GM12872 (cell line): ENCODE results near the gene KCNE4.

Source experiments
- TF ChIP-seq, protein P1 (sequence below): IDR thresholded peaks from 3 replicates; pipeline ENCODE4 v1.5.1; 2011; ENCODE audit warnings: low read depth, mild to moderate bottlenecking, low read length, moderate library complexity; ENCODE audit not compliant: insufficient read depth

The KCNE4 gene

DNA sequence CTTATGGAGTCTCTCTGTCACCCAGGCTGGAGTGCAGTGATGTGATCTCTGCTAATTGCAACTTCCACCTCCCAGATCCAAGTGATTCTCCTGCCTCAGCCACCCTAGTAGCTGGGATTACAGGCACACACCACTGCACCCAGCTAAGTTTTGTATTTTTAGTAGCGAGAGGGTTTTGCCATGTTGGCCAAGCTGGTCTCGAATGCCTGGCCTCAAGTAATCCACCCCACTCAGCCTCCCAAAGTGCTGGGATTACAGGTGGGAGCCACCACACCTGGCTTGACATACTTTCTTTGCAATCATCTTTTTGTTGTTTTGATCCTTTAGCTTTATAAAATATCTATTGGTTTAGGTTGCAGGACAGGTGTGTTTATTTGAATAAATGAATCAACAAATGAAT lies 9.7 kb upstream of the KCNE4 start:
- TF ChIP-seq, protein P1, sequence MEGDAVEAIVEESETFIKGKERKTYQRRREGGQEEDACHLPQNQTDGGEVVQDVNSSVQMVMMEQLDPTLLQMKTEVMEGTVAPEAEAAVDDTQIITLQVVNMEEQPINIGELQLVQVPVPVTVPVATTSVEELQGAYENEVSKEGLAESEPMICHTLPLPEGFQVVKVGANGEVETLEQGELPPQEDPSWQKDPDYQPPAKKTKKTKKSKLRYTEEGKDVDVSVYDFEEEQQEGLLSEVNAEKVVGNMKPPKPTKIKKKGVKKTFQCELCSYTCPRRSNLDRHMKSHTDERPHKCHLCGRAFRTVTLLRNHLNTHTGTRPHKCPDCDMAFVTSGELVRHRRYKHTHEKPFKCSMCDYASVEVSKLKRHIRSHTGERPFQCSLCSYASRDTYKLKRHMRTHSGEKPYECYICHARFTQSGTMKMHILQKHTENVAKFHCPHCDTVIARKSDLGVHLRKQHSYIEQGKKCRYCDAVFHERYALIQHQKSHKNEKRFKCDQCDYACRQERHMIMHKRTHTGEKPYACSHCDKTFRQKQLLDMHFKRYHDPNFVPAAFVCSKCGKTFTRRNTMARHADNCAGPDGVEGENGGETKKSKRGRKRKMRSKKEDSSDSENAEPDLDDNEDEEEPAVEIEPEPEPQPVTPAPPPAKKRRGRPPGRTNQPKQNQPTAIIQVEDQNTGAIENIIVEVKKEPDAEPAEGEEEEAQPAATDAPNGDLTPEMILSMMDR, result no peak

DNA sequence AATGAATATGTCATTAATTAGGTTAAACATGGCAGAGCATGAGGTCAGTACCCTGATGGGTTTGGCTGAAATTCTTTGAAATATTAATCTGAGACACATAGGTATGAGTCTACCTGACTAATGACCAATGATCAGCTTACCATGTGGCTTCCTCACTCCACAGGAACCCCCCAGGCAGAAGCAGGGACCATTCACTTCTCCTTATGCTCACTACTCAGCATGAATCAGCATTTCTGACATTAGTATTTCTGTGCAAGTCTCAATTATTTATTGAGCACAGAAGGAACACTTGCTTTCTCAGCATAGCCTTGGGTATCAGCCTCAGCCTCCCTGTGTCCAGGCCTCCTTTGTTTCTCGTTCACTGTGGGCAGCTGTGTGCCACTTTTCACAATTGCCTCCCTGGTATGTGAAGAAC lies 9.3 kb upstream of the KCNE4 start:
- TF ChIP-seq, protein P1, result no peak

DNA sequence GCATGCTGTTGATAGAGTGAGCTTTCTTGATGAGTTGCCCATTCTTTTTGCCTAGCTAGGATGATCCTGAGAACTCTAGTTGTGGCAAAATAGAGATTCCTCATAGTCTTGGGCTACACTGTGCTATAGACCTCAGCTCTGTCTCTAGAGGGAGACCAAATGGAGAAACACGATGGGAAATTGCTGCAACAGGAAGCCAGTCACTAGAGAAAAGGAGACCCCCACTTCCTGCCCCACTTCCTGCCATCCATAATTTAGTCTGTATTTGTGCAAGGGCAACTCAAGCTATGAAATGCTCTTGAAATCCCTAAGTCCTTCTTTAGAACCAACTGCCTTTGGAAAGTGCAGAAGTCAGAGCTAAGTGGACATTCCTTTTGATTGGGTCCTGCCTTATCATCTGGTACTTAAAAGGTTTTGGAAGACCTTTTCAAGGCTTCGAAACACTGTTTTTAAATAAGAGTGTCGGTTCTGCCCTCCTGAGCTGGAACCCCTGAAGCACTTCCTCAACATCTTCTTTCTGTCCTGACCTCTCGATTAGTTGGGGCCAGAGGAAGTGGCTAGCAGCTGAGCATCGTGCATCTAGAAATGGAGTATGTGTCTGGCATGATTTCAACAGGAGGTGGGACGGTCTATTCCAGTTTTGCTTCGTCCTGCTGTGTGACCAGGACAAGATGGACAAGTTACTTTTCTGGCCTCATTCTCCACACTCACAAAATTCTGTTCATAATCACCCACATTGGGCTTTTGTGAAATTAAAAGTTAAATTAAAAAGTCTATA lies 8.6 kb upstream of the KCNE4 start:
- TF ChIP-seq, protein P1, result no peak

DNA sequence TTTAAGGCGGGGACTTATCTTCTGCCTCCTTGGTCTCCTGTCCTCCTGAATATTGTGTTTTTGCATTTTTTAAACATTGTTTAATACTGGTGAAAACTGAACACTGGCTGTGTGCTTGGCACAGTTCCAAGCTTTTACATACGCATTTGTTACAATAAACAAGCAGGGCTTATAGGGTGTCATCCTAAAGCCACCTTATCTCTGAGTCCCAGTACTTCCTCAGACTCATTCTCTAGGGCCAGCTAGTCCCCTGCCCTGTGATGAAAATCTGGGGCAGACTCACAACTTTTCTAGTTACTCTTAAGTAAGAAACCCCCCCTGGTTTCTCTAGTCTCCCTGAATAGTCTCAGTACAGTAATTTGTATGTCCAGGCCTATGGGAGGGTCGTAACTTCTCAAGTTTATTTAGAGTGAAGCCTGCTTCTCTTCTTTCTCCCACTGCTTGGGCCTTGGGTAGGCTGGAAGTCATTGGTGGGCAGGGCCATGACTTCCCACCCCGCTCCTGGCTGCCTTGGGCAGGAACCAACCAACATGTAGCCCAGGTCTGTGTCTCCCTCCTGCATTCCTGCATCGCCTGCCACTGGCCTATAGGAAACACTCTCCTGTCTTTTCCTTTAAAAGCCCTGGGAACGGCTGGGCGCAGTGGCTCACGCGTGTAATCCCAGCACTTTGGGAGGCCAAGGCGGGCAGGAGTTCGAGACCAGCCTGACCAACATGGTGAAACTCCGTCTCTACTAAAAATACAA lies 7.7 kb upstream of the KCNE4 start:
- TF ChIP-seq, protein P1, result no peak

DNA sequence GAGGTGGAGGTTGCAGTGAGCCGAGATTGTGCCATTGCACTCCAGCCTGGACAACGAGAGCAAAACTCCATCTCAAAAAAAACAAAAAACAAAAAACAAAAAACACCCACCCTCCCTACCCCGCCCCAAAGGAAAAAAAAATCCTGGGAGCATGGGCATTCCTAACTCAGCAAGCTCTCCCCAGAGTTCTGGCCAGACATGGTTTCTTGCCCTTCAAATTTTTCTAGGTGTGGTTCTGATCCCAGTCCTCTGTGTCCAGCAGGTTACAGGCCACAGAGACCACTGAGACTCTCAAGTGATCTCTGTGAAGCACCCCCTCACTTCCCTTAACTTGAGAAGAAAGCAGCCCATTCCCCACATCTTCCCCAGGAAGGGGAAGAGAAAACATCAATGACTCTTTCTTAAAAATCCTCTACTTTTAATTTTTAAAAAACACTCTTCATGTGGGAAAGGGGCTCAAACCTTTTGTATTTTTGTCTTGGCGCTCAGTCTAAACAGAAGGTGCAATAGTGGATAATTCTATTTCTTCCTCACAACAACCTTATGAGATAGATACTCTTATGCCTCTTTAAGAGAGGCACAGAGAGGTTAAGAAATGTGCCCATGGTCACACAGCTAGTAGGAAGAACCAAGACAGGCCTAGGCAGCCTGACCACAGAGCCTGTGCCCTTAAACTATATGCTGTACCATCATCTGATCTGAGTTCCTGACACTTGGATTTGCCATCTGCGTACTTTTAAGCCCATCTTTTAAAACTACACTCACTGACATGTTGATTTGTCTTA lies 6.9 kb upstream of the KCNE4 start:
- TF ChIP-seq, protein P1, result no peak

DNA sequence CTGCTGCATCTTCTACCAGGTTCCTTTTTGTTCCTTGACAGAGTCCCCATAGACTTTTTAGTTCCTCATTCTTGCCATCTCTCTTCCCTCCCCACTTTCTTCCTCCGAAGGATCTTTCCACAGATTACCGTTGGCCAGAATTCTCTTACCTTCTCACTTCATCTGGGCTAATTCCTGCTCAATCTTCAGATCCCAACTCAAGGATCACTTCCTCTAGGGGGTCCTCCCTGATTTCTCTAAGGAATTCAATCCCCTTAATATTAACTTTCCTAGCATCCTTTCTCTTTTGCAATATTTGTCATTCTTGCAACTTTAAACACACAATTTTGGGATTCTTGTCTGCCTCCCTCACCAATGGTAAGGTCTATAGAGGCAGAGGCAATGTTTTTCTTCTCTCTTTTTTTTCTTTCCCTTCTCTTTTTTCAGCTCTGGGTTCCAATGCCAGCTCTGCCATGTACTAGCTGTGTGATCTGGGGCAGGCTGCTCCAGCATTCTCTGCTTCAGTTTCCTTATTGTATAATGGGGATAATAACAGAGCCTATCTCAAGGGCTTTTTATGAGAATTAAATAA lies 5.4 kb upstream of the KCNE4 start:
- TF ChIP-seq, protein P1, result no peak

DNA sequence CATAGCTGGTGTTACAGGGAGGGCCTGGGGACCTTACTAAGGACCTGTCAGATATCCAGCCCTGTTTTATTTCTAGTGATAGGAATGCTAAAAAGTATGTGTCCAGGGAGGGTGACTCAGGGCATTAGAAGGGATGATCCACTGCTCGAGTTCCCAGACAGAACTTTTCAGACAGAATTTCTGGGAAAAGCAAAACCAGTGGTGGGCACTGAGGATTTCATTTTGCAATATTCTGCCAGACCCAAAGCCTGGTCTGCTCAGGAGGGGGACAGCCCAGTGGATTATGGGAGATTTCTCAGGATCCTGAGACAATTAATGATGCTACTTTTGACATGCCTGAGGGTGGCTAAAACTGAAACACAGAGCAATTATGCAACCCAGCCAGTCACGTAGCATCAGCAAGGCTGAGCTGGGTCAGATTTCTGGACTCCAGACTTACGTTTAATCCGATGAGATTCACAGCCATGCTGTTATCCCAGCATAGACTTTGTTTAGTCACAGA lies 4.7 kb upstream of the KCNE4 start:
- TF ChIP-seq, protein P1, result no peak
